HCEC 1CT (cell line): Measurements from ENCODE around the gene MKLN1.
"Not testable (repeated sequence)": the region's sequence is repeated elsewhere in the genome, so short reads cannot be mapped to it uniquely, and the experiment has no call there.

ENCODE experiments used
- DNase-seq: peaks from one replicate; pipeline ENCODE4 v3.0.0-alpha.2; 2017

The MKLN1 gene

DNA sequence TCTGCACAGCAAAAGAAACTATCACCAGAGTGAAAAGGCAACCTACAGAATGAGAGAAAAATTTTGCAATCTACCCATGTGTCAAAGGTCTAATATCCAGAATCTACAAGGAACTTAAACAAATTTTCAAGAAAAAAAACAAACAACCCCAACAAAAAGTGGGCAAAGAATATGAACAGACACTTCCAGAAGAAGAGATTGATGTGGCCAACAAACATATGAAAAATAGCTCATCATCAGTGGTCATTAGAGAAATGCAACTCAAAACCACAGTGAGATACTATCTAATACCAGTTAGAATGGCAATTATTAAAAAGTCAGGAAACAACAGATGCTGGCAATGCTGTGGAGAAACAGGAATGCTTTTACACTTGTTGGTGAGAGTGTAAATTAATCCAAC lies 7.1 kb upstream of the MKLN1 start:
- DNase-seq: no peak

- no peak for DNase-seq
These were observed 6.0 kb upstream of the MKLN1 start for GRCh38 chr7:131321656-131322055.

- DNase-seq: no peak
These were observed 5.6 kb upstream of the MKLN1 start for GRCh38 chr7:131322061-131322460.

GRCh38 chr7:131322861-131323260 lies 4.8 kb upstream of the MKLN1 start:
- DNase-seq: no peak

DNA sequence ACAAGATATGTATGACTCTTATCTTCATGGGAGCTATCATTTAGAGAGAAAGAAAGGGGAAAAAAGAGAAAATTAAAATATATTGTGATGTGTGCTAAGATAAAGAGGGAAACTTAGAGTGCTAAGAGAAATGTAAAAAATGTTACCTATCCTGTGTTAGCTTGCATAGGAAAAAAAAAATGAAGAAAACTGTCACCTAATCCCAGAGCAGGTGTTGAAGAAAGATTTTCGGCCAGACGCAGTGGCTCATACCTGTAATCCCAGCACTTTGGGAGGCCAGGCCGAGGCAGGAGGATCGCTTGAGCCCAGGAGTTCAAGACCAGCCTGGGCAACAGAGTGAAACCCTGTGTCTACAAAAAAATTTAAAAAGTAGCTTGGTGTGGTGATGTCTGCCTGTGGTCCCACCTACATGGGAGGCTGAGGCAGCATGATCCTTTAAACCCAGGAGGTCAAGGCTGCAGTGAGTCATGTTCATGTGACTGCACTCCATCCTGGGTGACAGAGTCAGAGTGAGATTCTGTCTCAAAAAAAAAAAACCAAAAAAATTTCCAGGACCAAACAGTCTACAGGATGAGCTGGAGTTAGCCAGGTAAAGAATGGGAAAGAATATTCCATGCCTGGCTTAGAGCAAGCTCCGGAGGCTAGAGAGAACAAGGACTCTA lies 2.4 kb upstream of the MKLN1 start:
- peak; percentile 64 for DNase-seq

DNA sequence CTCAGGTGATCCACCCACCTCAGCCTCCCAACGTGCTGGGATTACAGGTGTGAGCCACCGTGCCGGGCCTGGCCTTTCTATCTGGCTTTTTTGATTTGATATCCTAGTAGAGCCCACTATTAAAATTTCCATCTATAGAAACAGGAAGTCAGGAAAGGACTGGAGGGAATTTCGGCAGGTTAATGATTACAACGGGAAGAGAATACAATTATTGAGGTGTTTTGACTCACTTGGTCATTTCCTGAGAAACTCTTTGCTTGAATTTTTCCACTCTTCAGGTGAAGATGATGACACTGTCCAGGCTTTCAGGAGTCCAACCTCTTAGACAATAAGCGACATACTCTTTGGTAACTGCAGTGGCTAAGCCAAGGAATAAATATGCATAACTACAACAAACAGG lies 1.1 kb upstream of the MKLN1 start:
- no peak for DNase-seq

GRCh38 chr7:131327049-131327625 lies 539 bp upstream of the MKLN1 start:
- DNase-seq: peak; percentile 64

- DNase-seq: peak; percentile 42
These were observed 900 bp downstream of the MKLN1 start for GRCh38 chr7:131328377-131329175.

GRCh38 chr7:131329176-131329570 lies 1.5 kb downstream of the MKLN1 start:
- peak; percentile 20 for DNase-seq

DNA sequence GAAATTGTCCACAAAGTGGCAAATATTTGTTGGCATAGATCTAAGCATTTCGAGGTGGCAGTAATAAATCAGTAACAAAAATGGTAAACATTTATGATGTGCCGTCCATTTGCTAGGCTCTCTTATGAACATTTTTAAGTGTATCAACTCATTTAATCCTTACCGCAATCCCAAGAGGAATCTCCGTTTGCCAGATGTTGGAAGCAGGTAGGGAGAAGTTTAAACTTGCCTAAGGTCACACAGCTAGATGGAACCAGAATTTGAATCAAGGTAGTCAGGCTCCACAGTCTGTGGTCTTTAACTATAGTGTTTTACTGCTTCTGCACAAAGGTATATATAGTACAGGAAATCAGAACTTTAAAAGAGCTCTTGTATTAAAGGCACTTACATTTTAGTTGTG lies 2.6 kb downstream of the MKLN1 start:
- no peak for DNase-seq

DNA sequence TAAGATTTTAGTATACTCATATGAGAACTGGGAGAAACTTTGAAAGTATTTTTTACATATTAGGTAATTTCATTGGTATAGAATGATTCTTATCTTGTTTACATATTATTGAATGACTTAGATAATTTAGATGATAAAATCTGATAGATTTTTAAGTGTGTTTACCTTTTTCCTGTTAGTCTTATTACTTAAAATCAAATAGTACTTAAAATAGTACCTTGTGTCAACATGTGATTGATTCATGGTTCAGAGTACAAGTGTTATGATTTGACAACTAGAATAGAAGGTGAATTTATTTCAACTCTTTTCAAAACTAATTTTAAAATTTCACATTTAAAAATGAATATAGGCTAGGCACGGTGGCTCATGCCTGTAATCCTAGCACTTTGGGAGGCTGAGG lies 4.1 kb downstream of the MKLN1 start:
- DNase-seq: no peak

- not testable (repeated sequence) for DNase-seq
These were observed 5.1 kb downstream of the MKLN1 start for GRCh38 chr7:131332729-131333128.

- no peak for DNase-seq
These were observed 8.1 kb downstream of the MKLN1 start for GRCh38 chr7:131335639-131336381.

DNA sequence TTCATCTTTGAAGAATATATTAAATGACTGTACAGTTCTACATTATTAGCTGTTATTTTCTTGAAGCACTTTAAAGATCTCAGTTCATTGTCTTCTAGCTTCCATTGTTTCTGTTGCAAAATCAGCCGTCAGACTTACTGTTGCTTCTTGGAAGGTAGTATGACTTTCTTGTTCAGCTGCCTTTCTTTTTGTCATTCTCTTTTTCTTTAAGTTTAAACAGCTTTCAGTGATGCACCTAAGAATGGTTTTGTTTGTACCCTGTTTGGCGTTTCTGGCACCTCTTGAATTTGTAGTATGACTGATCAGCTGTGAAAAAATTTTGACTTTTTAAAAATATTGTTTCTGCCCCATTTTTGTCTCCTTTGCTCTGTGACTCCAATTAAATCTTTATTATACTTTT lies 9.3 kb downstream of the MKLN1 start:
- DNase-seq: peak; percentile 25

DNA sequence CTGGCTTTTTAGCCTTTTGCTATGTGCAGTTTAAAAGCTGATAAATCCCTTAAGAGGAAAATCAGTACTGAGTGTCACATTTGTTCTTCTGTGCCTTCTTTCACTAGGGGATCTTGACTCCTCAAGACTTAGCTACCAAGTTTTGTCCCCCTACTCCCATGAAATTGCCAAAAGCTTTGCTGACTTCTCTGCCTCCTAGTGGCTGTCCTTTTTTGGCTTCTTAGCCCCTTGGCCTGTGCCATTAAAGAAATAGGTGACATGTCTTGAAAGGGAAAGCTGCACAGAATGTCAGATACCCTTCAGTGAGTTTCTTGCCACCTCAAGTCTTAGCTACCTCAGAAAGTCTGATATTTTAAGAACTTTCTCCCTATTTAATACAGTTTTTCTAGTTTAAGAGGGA lies 10.5 kb downstream of the MKLN1 start:
- DNase-seq: no peak

- DNase-seq: no peak
These were observed 11.2 kb downstream of the MKLN1 start for GRCh38 chr7:131338691-131339390.

DNA sequence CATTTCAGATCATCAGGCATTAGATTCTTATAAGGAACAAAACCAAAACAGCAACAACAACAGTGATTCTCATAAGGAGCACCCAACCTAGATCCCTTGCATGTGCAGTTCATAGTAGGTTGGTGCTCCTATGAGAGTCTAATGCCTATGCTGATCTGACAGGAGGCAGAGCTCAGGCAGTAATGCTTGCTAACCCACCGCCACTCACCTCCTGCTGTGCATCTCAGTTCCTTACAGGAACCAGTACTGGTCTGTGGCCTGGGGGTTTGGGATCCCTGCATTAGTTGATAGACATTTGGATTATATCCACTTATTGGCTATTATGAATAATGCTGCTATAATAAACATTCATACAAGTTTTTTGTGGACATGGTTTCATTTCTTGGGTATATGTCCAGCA lies 14.0 kb downstream of the MKLN1 start:
- DNase-seq: no peak

- no peak for DNase-seq
These were observed 15.3 kb downstream of the MKLN1 start for GRCh38 chr7:131342864-131343442.

GRCh38 chr7:131346885-131347592 lies 19.4 kb downstream of the MKLN1 start:
- DNase-seq: no peak

GRCh38 chr7:131352032-131352431 lies 24.4 kb downstream of the MKLN1 start:
- DNase-seq: no peak

- DNase-seq: peak; percentile 24
These were observed 26.7 kb downstream of the MKLN1 start for GRCh38 chr7:131354390-131354789.
